G401.6 (cell line): ENCODE data around the gene CACNG8.

Experiments used
- FAIRE-seq: peaks from 2 replicates; lab custom pipeline; 2012; peaks lifted over from hg19 to GRCh38; lab: Jason Lieb, UNC

CACNG8 gene

GRCh38 chr19:53962887-53963431 lies at the start of gene CACNG8:
Gene CACNG8, plus strand, starts transcription at chr19:53962937.
- FAIRE-seq = no peak

DNA sequence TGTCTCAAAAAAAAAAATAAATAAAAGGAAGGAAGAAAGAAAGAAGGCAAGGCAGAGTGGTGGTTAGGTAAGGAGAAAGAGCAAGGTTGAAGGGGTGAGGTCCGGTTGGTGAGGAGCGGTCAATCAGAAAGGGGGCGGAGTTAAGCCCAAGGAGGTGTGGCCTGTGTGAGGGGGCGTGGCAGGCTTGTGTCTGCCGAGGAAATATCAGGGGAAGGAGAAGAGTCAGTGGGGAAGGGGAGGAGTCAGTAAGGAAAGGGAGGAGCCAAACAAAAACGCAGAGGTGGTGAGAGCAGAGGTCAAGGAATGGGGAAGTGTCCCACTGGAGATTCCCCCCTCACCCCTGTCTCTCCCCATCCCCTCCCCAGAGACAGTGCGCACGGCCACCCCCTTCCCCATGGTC lies 47.7 kb upstream of the CACNG8 start:
- FAIRE-seq = no peak

DNA sequence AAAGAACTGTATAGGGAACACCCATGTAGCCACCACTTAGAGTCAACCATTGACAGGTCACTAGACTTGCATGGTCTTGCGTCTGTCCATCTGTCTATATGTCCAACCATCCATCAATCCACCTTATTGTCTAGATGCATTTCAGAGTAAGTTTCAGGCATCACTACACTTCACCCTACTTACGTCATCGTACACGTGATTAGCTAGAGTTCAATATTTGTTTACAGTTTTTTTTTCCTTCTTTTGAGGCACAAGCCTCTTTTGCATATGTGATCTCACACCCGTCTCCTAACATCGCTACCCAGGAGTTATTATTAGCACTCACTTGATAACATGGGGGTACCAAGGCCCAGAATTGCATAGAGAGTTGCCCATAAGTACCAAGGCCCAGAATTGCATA lies 46.7 kb upstream of the CACNG8 start:
- no peak for FAIRE-seq

GRCh38 chr19:53917356-53917755 lies 45.4 kb upstream of the CACNG8 start:
- FAIRE-seq = no peak

DNA sequence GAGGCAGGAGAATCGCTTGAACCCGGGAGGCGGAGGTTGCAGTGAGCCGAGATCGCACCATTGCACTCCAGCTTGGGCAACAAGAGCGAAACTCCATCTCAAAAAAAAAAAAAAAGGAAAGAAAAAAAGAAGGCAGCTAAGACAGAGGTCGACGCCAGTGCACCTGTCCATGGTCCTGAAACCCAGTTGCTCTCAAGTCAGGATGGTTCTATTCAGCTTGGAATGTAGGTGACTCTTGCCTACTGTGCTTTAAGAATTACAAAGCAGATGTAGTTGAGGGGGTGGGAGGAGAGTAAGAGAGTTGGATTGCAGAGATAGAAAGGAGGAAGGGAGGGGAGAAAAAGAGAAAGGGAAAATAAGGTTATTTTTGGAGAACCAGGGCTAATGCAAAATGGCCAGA lies 35.0 kb upstream of the CACNG8 start:
- FAIRE-seq = no peak

DNA sequence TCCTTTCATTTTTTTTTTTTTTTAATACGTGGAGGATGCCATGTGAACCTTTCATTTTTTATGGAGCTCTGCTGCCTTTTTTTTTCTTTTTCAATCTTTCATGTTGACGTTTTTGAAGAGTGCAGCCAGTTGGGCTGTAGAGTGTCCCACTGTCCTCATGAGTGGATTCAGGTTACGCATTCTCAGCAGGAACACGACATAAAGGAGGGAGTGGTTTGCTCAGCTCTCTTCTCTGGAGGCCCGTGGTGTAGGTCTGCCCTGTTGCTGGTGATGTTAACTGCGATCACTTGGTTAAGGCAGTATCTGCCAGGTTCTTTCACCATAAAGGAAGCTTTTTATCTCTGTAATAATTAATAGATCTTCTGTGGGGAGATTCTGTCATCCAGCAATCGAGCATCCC lies 26.7 kb upstream of the CACNG8 start:
- no peak for FAIRE-seq

DNA sequence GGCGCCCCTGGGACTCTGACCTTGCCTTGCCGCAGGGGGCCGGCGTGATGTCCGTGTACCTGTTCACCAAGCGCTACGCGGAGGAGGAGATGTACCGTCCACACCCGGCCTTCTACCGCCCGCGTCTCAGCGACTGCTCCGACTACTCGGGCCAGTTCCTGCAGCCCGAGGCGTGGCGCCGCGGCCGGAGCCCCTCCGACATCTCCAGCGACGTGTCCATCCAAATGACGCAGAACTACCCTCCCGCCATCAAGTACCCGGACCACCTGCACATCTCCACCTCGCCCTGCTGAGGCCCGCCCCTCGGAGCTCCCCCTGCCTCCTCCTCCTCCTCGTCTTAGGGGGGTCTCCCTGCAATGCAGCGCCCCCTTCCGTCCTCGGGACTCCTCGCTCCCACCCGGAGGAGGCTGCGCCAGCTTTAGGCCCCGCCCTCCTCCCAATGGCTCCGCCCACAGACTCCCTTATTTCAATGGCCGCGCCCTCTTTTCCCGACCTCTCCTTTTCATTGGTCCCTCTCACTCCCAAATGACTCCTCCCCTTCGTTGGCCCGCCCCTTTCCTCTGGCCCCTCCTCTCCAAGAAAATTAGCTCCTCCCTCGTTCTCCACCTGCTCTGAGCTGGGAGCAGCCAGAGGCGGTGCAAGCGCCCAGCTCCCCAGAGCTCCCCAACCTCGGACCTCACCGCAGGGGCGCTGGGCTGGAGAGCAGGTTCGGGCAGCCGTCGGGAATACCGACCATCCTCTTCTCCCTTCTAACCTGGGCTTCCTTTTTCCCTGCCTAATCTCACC lies 20.5 kb upstream of the CACNG8 start:
- FAIRE-seq = no peak

GRCh38 chr19:53944416-53944815 lies 18.3 kb upstream of the CACNG8 start:
- no peak for FAIRE-seq

- FAIRE-seq = no peak
Observed at GRCh38 chr19:53944933-53945332, 17.8 kb upstream of the CACNG8 start.

GRCh38 chr19:53945441-53945840 lies 17.3 kb upstream of the CACNG8 start:
- FAIRE-seq = peak; percentile 71

GRCh38 chr19:53945998-53946397 lies 16.7 kb upstream of the CACNG8 start:
- FAIRE-seq = no peak

GRCh38 chr19:53947624-53948023 lies 15.1 kb upstream of the CACNG8 start:
- FAIRE-seq = peak; percentile 86

DNA sequence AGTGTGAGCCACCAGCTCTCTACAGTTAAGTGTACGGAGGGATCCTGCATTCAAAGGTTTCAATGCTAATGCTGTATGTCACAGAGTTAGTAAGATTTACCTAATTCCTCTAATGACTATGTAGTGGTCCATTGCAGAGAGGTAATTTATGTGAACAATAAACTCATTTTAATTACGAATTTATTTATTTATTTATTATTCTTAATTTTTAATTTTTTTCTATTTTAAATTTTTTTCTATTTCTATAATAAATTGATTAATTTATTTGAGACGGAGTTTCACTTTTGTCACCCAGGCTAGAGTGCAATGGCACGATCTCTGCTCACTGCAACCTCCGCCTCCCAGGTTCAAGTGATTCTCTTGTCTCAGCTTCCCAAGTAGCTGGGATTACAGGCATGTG lies 14.1 kb upstream of the CACNG8 start:
- FAIRE-seq = peak; percentile 62

- FAIRE-seq = no peak
Observed at GRCh38 chr19:53951436-53951835, 11.3 kb upstream of the CACNG8 start.

GRCh38 chr19:53951947-53952346 lies 10.8 kb upstream of the CACNG8 start:
- no peak for FAIRE-seq

GRCh38 chr19:53953383-53953782 lies 9.4 kb upstream of the CACNG8 start:
- FAIRE-seq = no peak

GRCh38 chr19:53957448-53958167 lies 5.1 kb upstream of the CACNG8 start:
- FAIRE-seq = no peak

GRCh38 chr19:53958168-53958571 lies 4.6 kb upstream of the CACNG8 start:
- FAIRE-seq = no peak

GRCh38 chr19:53958823-53959757 lies 3.6 kb upstream of the CACNG8 start:
- FAIRE-seq = no peak

GRCh38 chr19:53960187-53960586 lies 2.5 kb upstream of the CACNG8 start:
- no peak for FAIRE-seq

DNA sequence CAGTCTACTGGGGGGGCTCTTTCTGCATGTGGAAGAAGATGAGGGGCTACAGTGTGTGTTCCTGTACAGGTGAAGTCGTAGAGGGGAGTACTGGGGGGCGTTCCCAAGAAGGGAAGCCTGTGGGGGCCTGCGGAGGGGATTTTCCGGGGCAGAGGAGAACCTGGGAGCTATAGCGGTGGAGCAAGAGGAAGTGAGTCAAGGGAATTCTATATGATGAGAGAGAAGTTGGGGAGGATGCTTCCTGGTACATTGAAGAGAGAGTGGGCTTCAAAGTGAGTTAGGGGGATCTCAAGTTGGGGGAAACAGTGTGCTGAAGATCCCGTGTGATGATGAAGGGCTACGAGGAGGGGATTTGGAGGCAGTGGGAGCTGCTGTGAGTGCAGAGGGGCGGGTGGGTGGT lies 1.9 kb upstream of the CACNG8 start:
- no peak for FAIRE-seq
